GM15510 (cell line): Measurements from ENCODE around the gene CD96.

ENCODE experiments used
- POLR2A ChIP-seq: IDR thresholded peaks from 3 replicates; pipeline ENCODE4 v1.6.1; 2011; ENCODE audit warnings: borderline replicate concordance; ENCODE audit not compliant: insufficient read length; ENCODE audit errors: extremely low read depth

Gene CD96

GRCh38 chr3:111581403-111582119 is 39.6 kb downstream of the CD96 start:
- TF ChIP-seq POLR2A: no peak

GRCh38 chr3:111582120-111582474 is 40.1 kb downstream of the CD96 start:
- TF ChIP-seq POLR2A: no peak

- no peak for TF ChIP-seq POLR2A
Measured at GRCh38 chr3:111584744-111585143, 42.7 kb downstream of the CD96 start.

GRCh38 chr3:111585217-111585616 is 43.2 kb downstream of the CD96 start:
- no peak for TF ChIP-seq POLR2A

GRCh38 chr3:111588527-111588926 is 46.5 kb downstream of the CD96 start:
- no peak for TF ChIP-seq POLR2A

- no peak for TF ChIP-seq POLR2A
Measured at GRCh38 chr3:111589303-111590142, 47.5 kb downstream of the CD96 start.

- no peak for TF ChIP-seq POLR2A
Measured at GRCh38 chr3:111590143-111590491, 48.1 kb downstream of the CD96 start.

GRCh38 chr3:111591555-111591954 is 49.6 kb downstream of the CD96 start:
- TF ChIP-seq POLR2A: no peak

- TF ChIP-seq POLR2A: no peak
Measured at GRCh38 chr3:111592143-111592542, 50.1 kb downstream of the CD96 start.

GRCh38 chr3:111592936-111593335 is 50.9 kb downstream of the CD96 start:
- peak; percentile 23 for TF ChIP-seq POLR2A

- no peak for TF ChIP-seq POLR2A
Measured at GRCh38 chr3:111593666-111594065, 51.7 kb downstream of the CD96 start.

- no peak for TF ChIP-seq POLR2A
Measured at GRCh38 chr3:111594205-111594604, 52.2 kb downstream of the CD96 start.

GRCh38 chr3:111594781-111595180 is 52.8 kb downstream of the CD96 start:
- TF ChIP-seq POLR2A: no peak

- no peak for TF ChIP-seq POLR2A
Measured at GRCh38 chr3:111595232-111595631, 53.2 kb downstream of the CD96 start, which contains the start of gene ZBED2. ZBED2 (minus strand) TSS chr3:111595346; CDS start chr3:111594201, 1,145 bp downstream.

- TF ChIP-seq POLR2A: no peak
Measured at GRCh38 chr3:111596328-111596727, 54.3 kb downstream of the CD96 start.

GRCh38 chr3:111598139-111598538 is 56.1 kb downstream of the CD96 start:
- no peak for TF ChIP-seq POLR2A
